HepG2 (cell line): Measurements from ENCODE around the gene HSD3B7. TPM values are rescaled to one million over a fixed set of nuclear protein-coding genes. Genes with fewer than 3 reads are reported as not detected.
A peak's percentile ranks its signal among the peaks of the same experiment; 100 is the strongest.

Experiments
- JARID2 ChIP-seq: sonication (generic); formaldehyde crosslinking; IDR thresholded peaks from 2 replicates; pipeline ENCODE4 v1.8.1; 2023; ENCODE audit warnings: missing genetic modification reagents, inconsistent platforms; ENCODE audit not compliant: insufficient replicate concordance
- MAF1 ChIP-seq: sonication (generic); formaldehyde crosslinking; IDR thresholded peaks from 2 replicates; pipeline ENCODE4 v1.5.0; 2020; ENCODE audit warnings: missing genetic modification reagents, borderline replicate concordance
- ZC3H13 ChIP-seq: sonication (generic); formaldehyde crosslinking; IDR thresholded peaks from 2 replicates; pipeline ENCODE4 v1.8.1; 2023; ENCODE audit warnings: mild to moderate bottlenecking, missing genetic modification reagents, moderate library complexity
- ZNF570 ChIP-seq: sonication (generic); formaldehyde crosslinking; IDR thresholded peaks from 2 replicates; pipeline ENCODE4 v1.4.0; 2020; ENCODE audit warnings: mild to moderate bottlenecking, missing genetic modification reagents, borderline replicate concordance
- ZNF766 ChIP-seq: sonication (generic); formaldehyde crosslinking; IDR thresholded peaks from 2 replicates; pipeline ENCODE4 v1.5.0; 2020; ENCODE audit warnings: missing genetic modification reagents, borderline replicate concordance
- ZNF839 ChIP-seq: sonication (generic); formaldehyde crosslinking; IDR thresholded peaks from 2 replicates; pipeline ENCODE4 v1.4.0; 2020; ENCODE audit warnings: missing genetic modification reagents, mild to moderate bottlenecking, borderline replicate concordance
- polyA plus RNA-seq, 8 experiments: library from polyadenylated mRNA; depleted of rRNA in 3 of 8; stranded (reverse) in 7 of 8; unstranded in 1 of 8; fragments of >200 nt; fragmentation: Illumina TruSeq in 4 of 8; extraction: Trizol in 4 of 8; gene quantifications; 2 replicates each; pipeline versions ENCODE4 v1.2.1 to v1.2.3, GENCODE V29; 2011 to 2016; ENCODE audit warnings: low read depth in 4 of 8, missing spikeins in 1 of 8, mixed read lengths in 1 of 8; ENCODE audit not compliant: insufficient read depth in 1 of 8
- total RNA-seq, 5 experiments: library from RNA; depleted of rRNA; stranded (reverse); fragments of >200 nt; fragmentation: Illumina TruSeq; extraction: Trizol; gene quantifications; 2 replicates each; pipeline ENCODE4 v1.2.3, GENCODE V29; 2016; ENCODE audit warnings: low read depth in 1 of 5
- TF ChIP-seq, protein P1 (sequence below): sonication (generic); formaldehyde crosslinking; IDR thresholded peaks from 2 replicates; pipeline ENCODE4 v1.5.0; 2020; ENCODE audit warnings: missing genetic modification reagents
- TF ChIP-seq, protein P2 (sequence below): sonication (generic); formaldehyde crosslinking; IDR thresholded peaks from 2 replicates; pipeline ENCODE4 v1.5.0; 2020; ENCODE audit warnings: missing genetic modification reagents
- TF ChIP-seq, protein P3 (sequence below): IDR thresholded peaks from 2 replicates; pipeline ENCODE4 v1.6.1; 2016; ENCODE audit warnings: low read depth, borderline replicate concordance
- TF ChIP-seq, protein P4 (sequence below): IDR thresholded peaks from 2 replicates; pipeline ENCODE4 v1.6.1; 2016; ENCODE audit warnings: missing compliant biosample characterization, missing genetic modification reagents, borderline replicate concordance
- TF ChIP-seq, protein P5 (sequence below): sonication (generic); formaldehyde crosslinking; IDR thresholded peaks from 2 replicates; pipeline ENCODE4 v1.9.0; 2022; ENCODE audit warnings: missing genetic modification reagents, mild to moderate bottlenecking, borderline replicate concordance
- TF ChIP-seq, protein P6 (sequence below): sonication (generic); formaldehyde crosslinking; IDR thresholded peaks from 2 replicates; pipeline ENCODE4 v1.8.1; 2023; ENCODE audit warnings: missing genetic modification reagents, inconsistent platforms, borderline replicate concordance
- TF ChIP-seq, protein P7 (sequence below): sonication (generic); formaldehyde crosslinking; IDR thresholded peaks from 2 replicates; pipeline ENCODE4 v1.4.0; 2020; ENCODE audit warnings: mild to moderate bottlenecking, missing genetic modification reagents

Gene HSD3B7
- total and polyA plus RNA-seq, 2 of the 13 experiments (the other 11 are each of a cell fraction or from before 2014, with no cell fraction given): 32.9 to 69.7 TPM

DNA sequence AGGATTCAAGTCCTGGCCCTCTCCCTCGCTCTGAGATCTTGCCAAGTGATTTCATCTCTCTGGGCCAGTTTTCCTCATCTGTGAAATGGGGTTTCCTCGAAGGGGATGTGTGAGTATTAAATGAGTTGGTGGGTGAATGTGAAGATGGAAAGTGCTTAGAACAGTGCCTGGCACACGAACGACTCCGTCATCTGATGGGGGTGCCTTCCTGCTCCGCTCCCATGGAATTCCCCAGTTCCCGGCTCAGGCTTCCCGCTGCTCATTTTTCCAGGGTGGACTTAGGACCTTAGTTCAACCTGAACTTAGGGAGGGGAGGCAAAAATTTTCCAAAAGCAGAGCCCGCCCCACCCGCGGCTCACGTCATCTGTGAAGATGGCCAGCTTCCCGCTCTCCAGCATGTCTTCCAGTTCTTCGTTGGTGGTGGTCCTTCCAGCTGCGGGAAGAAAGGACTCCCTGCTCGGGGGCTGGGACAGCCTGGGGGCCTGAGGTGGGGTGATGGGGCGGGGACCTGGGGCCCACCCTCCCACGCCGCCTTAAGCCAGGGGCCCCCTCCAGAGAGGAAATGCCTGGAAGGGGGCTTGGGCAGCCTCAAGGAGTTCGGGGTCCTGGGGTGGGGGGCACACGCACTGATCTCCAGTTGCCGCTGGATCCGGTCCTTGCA, 11.4 kb downstream of the HSD3B7 start (continued):
- TF ChIP-seq, protein P1, sequence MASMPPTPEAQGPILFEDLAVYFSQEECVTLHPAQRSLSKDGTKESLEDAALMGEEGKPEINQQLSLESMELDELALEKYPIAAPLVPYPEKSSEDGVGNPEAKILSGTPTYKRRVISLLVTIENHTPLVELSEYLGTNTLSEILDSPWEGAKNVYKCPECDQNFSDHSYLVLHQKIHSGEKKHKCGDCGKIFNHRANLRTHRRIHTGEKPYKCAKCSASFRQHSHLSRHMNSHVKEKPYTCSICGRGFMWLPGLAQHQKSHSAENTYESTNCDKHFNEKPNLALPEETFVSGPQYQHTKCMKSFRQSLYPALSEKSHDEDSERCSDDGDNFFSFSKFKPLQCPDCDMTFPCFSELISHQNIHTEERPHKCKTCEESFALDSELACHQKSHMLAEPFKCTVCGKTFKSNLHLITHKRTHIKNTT (CRISPR knock-in tag): no peak
- TF ChIP-seq, protein P2, sequence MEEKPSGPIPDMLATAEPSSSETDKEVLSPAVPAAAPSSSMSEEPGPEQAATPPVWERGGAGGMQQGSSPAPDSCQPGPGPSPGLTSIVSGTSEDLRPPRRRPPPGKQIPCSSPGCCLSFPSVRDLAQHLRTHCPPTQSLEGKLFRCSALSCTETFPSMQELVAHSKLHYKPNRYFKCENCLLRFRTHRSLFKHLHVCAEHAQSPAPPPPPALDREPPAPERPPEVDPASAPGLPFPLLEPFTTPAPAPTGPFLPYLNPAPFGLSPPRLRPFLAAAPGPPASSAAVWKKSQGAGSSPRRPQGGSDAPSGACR (CRISPR knock-in tag): no peak
- TF ChIP-seq, protein P3, sequence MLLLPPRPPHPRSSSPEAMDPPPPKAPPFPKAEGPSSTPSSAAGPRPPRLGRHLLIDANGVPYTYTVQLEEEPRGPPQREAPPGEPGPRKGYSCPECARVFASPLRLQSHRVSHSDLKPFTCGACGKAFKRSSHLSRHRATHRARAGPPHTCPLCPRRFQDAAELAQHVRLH (CRISPR knock-in tag): peak; percentile 60; the same call in 1 of the 2 replicates
- TF ChIP-seq JARID2 (CRISPR knock-in tag) (no peak), MAF1 (CRISPR knock-in tag) (no peak), ZNF766 (CRISPR knock-in tag) (no peak), ZC3H13 (CRISPR knock-in tag) (peak; percentile 47; the same call in 1 of the 2 replicates), ZNF570 (CRISPR knock-in tag) (no peak), ZNF839 (CRISPR knock-in tag) (no peak)
- TF ChIP-seq, protein P4, sequence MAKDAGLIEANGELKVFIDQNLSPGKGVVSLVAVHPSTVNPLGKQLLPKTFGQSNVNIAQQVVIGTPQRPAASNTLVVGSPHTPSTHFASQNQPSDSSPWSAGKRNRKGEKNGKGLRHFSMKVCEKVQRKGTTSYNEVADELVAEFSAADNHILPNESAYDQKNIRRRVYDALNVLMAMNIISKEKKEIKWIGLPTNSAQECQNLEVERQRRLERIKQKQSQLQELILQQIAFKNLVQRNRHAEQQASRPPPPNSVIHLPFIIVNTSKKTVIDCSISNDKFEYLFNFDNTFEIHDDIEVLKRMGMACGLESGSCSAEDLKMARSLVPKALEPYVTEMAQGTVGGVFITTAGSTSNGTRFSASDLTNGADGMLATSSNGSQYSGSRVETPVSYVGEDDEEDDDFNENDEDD: no peak
- TF ChIP-seq, protein P5, sequence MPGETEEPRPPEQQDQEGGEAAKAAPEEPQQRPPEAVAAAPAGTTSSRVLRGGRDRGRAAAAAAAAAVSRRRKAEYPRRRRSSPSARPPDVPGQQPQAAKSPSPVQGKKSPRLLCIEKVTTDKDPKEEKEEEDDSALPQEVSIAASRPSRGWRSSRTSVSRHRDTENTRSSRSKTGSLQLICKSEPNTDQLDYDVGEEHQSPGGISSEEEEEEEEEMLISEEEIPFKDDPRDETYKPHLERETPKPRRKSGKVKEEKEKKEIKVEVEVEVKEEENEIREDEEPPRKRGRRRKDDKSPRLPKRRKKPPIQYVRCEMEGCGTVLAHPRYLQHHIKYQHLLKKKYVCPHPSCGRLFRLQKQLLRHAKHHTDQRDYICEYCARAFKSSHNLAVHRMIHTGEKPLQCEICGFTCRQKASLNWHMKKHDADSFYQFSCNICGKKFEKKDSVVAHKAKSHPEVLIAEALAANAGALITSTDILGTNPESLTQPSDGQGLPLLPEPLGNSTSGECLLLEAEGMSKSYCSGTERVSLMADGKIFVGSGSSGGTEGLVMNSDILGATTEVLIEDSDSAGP (CRISPR knock-in tag): no peak; the same call in 1 of the 2 replicates
- TF ChIP-seq, protein P6, sequence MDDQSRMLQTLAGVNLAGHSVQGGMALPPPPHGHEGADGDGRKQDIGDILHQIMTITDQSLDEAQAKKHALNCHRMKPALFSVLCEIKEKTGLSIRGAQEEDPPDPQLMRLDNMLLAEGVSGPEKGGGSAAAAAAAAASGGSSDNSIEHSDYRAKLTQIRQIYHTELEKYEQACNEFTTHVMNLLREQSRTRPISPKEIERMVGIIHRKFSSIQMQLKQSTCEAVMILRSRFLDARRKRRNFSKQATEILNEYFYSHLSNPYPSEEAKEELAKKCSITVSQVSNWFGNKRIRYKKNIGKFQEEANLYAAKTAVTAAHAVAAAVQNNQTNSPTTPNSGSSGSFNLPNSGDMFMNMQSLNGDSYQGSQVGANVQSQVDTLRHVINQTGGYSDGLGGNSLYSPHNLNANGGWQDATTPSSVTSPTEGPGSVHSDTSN (CRISPR knock-in tag): 0 out of 2 replicates have a peak, but pooled peaks have one; percentile 36
- TF ChIP-seq, protein P7, sequence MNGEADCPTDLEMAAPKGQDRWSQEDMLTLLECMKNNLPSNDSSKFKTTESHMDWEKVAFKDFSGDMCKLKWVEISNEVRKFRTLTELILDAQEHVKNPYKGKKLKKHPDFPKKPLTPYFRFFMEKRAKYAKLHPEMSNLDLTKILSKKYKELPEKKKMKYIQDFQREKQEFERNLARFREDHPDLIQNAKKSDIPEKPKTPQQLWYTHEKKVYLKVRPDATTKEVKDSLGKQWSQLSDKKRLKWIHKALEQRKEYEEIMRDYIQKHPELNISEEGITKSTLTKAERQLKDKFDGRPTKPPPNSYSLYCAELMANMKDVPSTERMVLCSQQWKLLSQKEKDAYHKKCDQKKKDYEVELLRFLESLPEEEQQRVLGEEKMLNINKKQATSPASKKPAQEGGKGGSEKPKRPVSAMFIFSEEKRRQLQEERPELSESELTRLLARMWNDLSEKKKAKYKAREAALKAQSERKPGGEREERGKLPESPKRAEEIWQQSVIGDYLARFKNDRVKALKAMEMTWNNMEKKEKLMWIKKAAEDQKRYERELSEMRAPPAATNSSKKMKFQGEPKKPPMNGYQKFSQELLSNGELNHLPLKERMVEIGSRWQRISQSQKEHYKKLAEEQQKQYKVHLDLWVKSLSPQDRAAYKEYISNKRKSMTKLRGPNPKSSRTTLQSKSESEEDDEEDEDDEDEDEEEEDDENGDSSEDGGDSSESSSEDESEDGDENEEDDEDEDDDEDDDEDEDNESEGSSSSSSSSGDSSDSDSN (CRISPR knock-in tag): no peak; the same call in 1 of the 2 replicates
